K562 (cell line): ENCODE measurements around the gene LASP1. TPM values are rescaled to one million over a fixed set of nuclear protein-coding genes. Genes with fewer than 3 reads are reported as not detected.

ENCODE experiments used
- BCOR ChIP-seq: fragments of 450-650 bp; IDR thresholded peaks from 2 replicates; pipeline ENCODE4 v1.6.1; 2016
- FOXP1 ChIP-seq: sonication (generic); formaldehyde crosslinking; IDR thresholded peaks from 2 replicates; pipeline ENCODE4 v1.8.0; 2022; ENCODE audit warnings: mild to moderate bottlenecking, missing genetic modification reagents
- GABPA ChIP-seq: fragments of 200-800 bp; sonication (Bioruptor generic); conservative IDR thresholded peaks from 2 replicates; pipeline ENCODE4 v1.6.1; 2016; ENCODE audit warnings: low read depth, missing genetic modification characterization, missing compliant biosample characterization
- HBP1 ChIP-seq: fragments of 450-650 bp; formaldehyde crosslinking; IDR thresholded peaks from 2 replicates; pipeline ENCODE4 v1.4.0; 2022; ENCODE audit warnings: missing genetic modification characterization
- ID3 ChIP-seq, 2 experiments: fragments of 250-450 bp in 1 of 2; fragments of 450-650 bp in 1 of 2; sonication (Bioruptor Pico) in 1 of 2; IDR thresholded peaks; 2 replicates each; pipeline versions ENCODE4 v1.6.1 to v1.8.0; 2016 to 2021; ENCODE audit warnings: mild to moderate bottlenecking in 2 of 2, moderate library complexity in 2 of 2, missing compliant biosample characterization in 1 of 2, missing genetic modification characterization in 1 of 2
- KDM1A ChIP-seq, 2 experiments: fragments of 450-650 bp; IDR thresholded peaks; 2 replicates each; pipeline ENCODE4 v1.6.1; 2016; ENCODE audit warnings: mild to moderate bottlenecking in 2 of 2
- NBN ChIP-seq: fragments of 450-650 bp; IDR thresholded peaks from 2 replicates; pipeline ENCODE4 v1.6.1; 2016; ENCODE audit warnings: low read depth, mild to moderate bottlenecking
- RFX1 ChIP-seq: fragments of 450-650 bp; IDR thresholded peaks from 2 replicates; pipeline ENCODE4 v1.6.1; 2016; ENCODE audit warnings: mild to moderate bottlenecking, moderate library complexity
- SMAD3 ChIP-seq: fragments of 450-650 bp; formaldehyde crosslinking; conservative IDR thresholded peaks from 2 replicates; pipeline ENCODE4 v1.4.0; 2020; ENCODE audit warnings: mild to moderate bottlenecking
- SREBF1 ChIP-seq: fragments of 150-350 bp; IDR thresholded peaks from 2 replicates; pipeline ENCODE4 v1.6.1; 2014; ENCODE audit warnings: antibody characterized with exemption, low read depth, low read length, borderline replicate concordance
- ZC3H8 ChIP-seq: fragments of 450-650 bp; IDR thresholded peaks from 2 replicates; pipeline ENCODE4 v1.6.1; 2017
- ZNF239 ChIP-seq: fragments of 250-450 bp; sonication (Bioruptor Pico); IDR thresholded peaks from 2 replicates; pipeline ENCODE4 v1.4.0; 2020; ENCODE audit warnings: mild to moderate bottlenecking
- polyA plus RNA-seq, 8 experiments: library from polyadenylated mRNA; depleted of rRNA in 4 of 8; stranded (reverse) in 5 of 8; unstranded in 3 of 8; fragments of >200 nt; fragmentation: Nextera tagmentation in 2 of 8; fragmentation: Illumina TruSeq in 1 of 8; extraction: Ambion mirVana in 2 of 8; extraction: Trizol in 1 of 8; gene quantifications; 2 replicates each; pipeline versions ENCODE4 v1.2.1 to v1.2.3, GENCODE V29; 2011 to 2014; ENCODE audit warnings: inconsistent platforms in 1 of 8, missing spikeins in 1 of 8
- total RNA-seq, 7 experiments: library from RNA; depleted of rRNA in 6 of 7; stranded (reverse); fragments of >200 nt in 6 of 7; fragmentation: Illumina TruSeq in 2 of 7; extraction: Trizol in 2 of 7; gene quantifications; 2 replicates each; pipeline versions ENCODE4 v1.2.1 to v1.2.3, GENCODE V29; 2011 to 2021; ENCODE audit warnings: low replicate concordance in 1 of 7
- TF ChIP-seq, protein P1 (sequence below): conservative IDR thresholded peaks from 2 replicates; pipeline ENCODE4 v1.6.1; 2011; ENCODE audit warnings: low read depth, mild to moderate bottlenecking, low read length; ENCODE audit not compliant: control insufficient read depth
- TF ChIP-seq, protein P2 (sequence below): fragments of 450-650 bp; formaldehyde crosslinking; conservative IDR thresholded peaks from 2 replicates; pipeline ENCODE4 v1.4.0; 2022; ENCODE audit warnings: mild to moderate bottlenecking, missing genetic modification characterization

LASP1 gene
- total and polyA plus RNA-seq, 9 of the 15 experiments (the other 6 are each of a cell fraction or from before 2014, with no cell fraction given): 23.0 to 125 (median 55.3) TPM

GRCh38 chr17:38896346-38896954 is 26.6 kb downstream of the LASP1 start (continued):
- TF ChIP-seq HBP1 (CRISPR knock-in tag): no peak
- TF ChIP-seq FOXP1: no peak
- no peak for TF ChIP-seq SREBF1
- TF ChIP-seq ZNF239 (CRISPR knock-in tag): no peak
- TF ChIP-seq ZC3H8: no peak
- TF ChIP-seq, protein P1, sequence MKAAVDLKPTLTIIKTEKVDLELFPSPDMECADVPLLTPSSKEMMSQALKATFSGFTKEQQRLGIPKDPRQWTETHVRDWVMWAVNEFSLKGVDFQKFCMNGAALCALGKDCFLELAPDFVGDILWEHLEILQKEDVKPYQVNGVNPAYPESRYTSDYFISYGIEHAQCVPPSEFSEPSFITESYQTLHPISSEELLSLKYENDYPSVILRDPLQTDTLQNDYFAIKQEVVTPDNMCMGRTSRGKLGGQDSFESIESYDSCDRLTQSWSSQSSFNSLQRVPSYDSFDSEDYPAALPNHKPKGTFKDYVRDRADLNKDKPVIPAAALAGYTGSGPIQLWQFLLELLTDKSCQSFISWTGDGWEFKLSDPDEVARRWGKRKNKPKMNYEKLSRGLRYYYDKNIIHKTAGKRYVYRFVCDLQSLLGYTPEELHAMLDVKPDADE: no peak
- TF ChIP-seq KDM1A (IDR thresholded peaks at IDR 0.05): peak in 1 of 2 experiments; percentile 51; a peak in 2 of 4 replicates
- peak; percentile 74 for TF ChIP-seq BCOR
- TF ChIP-seq SMAD3 (CRISPR knock-in tag): no peak
- TF ChIP-seq RFX1: peak; percentile 80
- no peak for TF ChIP-seq ID3 (CRISPR knock-in tag; IDR thresholded peaks at IDR 0.05)
- no peak for TF ChIP-seq ID3 (tag; IDR thresholded peaks at IDR 0.05)
- TF ChIP-seq, protein P2, sequence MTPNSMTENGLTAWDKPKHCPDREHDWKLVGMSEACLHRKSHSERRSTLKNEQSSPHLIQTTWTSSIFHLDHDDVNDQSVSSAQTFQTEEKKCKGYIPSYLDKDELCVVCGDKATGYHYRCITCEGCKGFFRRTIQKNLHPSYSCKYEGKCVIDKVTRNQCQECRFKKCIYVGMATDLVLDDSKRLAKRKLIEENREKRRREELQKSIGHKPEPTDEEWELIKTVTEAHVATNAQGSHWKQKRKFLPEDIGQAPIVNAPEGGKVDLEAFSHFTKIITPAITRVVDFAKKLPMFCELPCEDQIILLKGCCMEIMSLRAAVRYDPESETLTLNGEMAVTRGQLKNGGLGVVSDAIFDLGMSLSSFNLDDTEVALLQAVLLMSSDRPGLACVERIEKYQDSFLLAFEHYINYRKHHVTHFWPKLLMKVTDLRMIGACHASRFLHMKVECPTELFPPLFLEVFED (CRISPR knock-in tag): no peak
- TF ChIP-seq NBN: no peak
- no peak for TF ChIP-seq GABPA (tag)
